Skin epidermis (tissue), 12 donors: ENCODE results near the gene TMSB15B.
"Not testable (repeated sequence)": the region's sequence is repeated elsewhere in the genome, so short reads cannot be mapped to it uniquely, and the experiment has no call there.

Source experiments
- H3K27ac ChIP-seq, 21 experiments: fragments of 200-600 bp; sonication (generic) in 11 of 21; one replicate each; pipeline ENCODE4 v1.5.0; 2020; ENCODE audit warnings: mild to moderate bottlenecking in 3 of 21, inconsistent platforms in 2 of 21, moderate library complexity in 2 of 21
- H3K4me3 ChIP-seq, 7 experiments: fragments of 200-600 bp; sonication (generic) in 2 of 7; one replicate each; pipeline ENCODE4 v1.5.0; 2020; ENCODE audit warnings: inconsistent platforms in 2 of 7, mild to moderate bottlenecking in 2 of 7, moderate library complexity in 1 of 7

The TMSB15B gene

GRCh38 chrX:103962411-103963278 is at the start of gene TMSB15B:
Gene TMSB15B, plus strand, starts transcription at chrX:103962627.
- H3K27ac ChIP-seq, H3K4me3 ChIP-seq: not testable (repeated sequence)

DNA sequence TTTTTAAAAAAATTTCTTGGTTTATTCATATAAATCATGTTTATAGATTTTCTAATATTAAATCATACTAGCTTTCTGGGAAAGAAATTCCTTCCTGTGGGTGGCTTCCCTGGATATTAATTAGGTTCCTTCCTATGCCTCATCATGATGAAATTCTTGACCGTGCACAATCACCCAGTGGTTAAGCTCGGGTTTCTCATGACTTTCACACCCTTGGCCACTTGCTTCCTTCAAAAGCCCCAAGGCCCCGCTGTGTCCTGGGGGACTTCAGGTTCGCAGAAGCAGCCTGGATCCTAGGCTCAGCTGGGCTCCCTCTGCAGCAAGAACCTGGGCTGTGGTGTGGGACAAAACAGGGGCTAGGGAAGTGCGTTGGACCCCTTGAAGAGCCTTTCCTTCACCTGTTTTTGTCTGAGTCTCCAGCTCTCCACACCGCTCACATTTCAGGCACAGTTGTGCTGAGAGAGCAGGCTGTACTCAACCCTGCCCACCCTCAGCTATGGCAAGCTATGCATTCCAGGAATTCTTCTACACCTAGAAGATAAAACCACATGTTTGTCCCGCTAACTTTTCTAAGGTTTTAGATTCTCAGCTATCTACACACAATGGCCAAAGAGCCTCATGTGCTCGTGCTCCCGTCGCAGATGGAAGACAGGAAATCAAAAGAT is 48.9 kb upstream of the TMSB15B start:
- Histone ChIP-seq H3K4me3 (no peak overlapping the region), H3K27ac (no peak overlapping the region)

GRCh38 chrX:103918050-103918449 is 44.4 kb upstream of the TMSB15B start:
- H3K4me3 ChIP-seq, result peak overlapping the region; percentile 38 to 54 (median 48)
- peak overlapping the region in 5 of 21 experiments; percentile 30 to 79 (median 65) for H3K27ac ChIP-seq

DNA sequence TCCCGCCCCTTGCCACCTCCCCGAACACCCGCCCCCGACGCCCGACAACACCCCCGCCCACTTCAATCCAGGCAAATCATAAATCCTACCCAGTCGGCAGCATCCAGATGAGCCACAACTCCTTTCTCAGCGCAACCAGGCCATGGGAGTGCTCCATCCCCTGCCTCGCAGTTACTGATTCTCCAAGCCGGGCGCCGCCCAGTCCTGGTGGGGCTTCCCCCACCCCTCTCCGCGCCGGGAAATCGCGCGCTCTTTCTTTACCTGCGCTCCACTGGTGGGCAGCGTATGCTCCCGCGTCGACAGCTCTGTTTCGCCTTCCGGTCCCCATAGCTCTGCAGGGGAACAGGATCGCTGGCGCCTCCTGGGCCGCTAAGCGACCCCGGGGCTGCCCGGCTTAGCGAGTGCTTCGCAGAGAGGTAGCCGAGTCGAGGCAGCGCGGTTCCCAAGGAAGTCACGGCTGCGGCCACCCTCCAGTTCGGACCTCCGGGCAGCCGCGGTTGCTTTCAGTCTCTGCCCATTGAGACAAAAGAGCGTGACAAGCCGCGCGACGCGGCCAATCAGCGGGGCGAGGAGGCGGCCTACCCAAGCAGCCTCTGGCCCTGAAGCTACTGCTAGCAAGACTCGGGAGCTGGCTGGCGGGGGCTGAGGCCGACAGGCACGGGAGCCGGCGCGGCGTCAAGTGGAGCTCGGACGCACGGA is 43.7 kb upstream of the TMSB15B start:
- peak overlapping the region; percentile 38 to 54 (median 48) for H3K4me3 ChIP-seq
- H3K27ac ChIP-seq, result peak overlapping the region in 18 of 21 experiments; percentile 26 to 79 (median 49)

- Histone ChIP-seq H3K27ac (peak overlapping the region in 18 of 21 experiments; percentile 26 to 79 (median 49)), H3K4me3 (peak overlapping the region; percentile 38 to 54 (median 48))
Observed at GRCh38 chrX:103919270-103919637, 43.2 kb upstream of the TMSB15B start.

DNA sequence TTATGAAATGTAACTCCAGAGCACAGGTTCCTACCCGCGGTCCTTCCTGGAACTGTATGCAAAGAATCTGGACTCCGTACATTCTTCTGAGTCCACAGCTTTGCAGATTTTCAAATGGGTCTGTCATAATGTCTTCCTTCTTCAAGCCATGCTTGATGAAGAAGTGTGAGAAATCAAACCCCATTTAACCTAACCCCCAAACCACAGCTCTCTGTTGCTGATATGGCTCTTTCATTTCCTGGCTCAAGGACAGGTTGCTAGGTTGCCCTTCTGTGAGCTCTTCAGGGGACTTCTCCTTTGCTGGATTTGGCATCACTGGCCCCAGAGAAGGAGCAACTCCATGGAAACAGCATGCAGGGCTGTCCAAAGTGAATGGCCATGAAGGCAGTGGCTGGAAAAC is 41.9 kb upstream of the TMSB15B start:
- H3K4me3 ChIP-seq, H3K27ac ChIP-seq: not testable (repeated sequence)

GRCh38 chrX:103927030-103927429 is 35.4 kb upstream of the TMSB15B start:
- no peak overlapping the region for H3K4me3 ChIP-seq
- H3K27ac ChIP-seq, result no peak overlapping the region

DNA sequence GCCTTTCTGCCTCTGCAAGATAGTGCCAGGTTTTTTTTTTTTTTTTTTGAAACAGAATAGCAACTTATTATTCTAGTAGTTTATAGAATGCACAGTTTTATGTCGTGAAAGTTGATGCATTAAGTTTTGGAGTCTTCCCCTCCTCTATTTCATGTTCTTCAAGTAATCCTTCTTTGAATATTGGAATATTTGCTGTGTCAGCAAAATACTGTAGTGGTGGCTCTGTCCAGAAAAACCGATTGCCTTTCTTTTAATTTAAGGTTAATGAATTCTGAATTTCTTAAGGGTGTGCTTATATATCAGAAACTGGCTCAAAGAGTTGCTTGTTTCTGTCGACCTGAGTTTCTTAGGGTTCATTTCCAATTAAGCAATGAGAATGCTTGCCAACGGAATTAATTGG is 34.8 kb upstream of the TMSB15B start:
- H3K4me3 ChIP-seq, result no peak overlapping the region
- no peak overlapping the region for H3K27ac ChIP-seq

DNA sequence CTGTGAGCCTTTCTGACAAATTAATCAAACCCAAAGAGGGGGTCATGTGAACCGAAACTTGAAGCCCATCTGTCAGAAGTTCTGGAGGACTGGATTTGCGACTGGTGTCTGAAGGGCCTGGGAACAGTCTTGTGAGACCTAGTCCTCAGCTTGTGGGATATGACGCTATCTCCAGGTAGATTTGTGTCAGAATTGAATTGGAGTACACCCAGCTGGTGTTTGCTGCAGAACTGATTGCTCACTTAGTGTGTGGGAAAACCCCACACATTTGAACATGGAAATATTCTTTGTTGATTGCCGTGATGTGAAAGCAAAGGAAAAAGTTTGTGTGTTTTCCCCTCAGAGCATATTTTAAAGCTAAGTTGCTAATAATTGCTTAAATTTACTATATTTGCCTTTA is 30.3 kb upstream of the TMSB15B start:
- Histone ChIP-seq H3K4me3 (no peak overlapping the region), H3K27ac (no peak overlapping the region)

- H3K27ac ChIP-seq, H3K4me3 ChIP-seq: not testable (repeated sequence)
Observed at GRCh38 chrX:103940257-103940656, 22.2 kb upstream of the TMSB15B start.

GRCh38 chrX:103941201-103941975 is 21.0 kb upstream of the TMSB15B start:
- Histone ChIP-seq H3K27ac (no peak overlapping the region), H3K4me3 (no peak overlapping the region)

GRCh38 chrX:103949506-103949905 is 12.9 kb upstream of the TMSB15B start:
- H3K4me3 ChIP-seq, result no peak overlapping the region
- no peak overlapping the region for H3K27ac ChIP-seq

DNA sequence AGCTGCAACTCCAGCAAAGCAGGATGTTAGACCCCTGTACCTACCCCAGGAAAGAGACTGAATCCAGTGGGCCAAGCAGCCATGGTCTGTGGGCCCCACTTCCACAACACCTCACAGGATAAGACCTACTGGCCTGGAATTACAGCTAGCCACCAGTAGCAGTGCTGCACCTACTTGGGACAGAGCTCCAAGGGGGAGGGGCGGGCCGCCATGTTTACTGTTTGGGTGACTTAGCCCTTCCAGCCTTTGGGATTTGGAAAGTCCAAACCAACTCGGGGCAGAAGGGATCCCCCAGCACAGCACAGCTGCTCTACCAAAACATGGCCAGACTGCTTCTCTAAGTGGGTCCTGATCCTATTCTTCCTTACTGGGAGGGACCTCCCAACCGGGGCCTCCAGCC is 9.1 kb upstream of the TMSB15B start:
- H3K27ac ChIP-seq, result no peak overlapping the region

GRCh38 chrX:103954259-103954658 is 8.2 kb upstream of the TMSB15B start:
- Histone ChIP-seq H3K4me3 (no peak overlapping the region), H3K27ac (no peak overlapping the region)

More for the DNA sequence above, 9.1 kb upstream of the TMSB15B start:
- no peak overlapping the region for H3K4me3 ChIP-seq

DNA sequence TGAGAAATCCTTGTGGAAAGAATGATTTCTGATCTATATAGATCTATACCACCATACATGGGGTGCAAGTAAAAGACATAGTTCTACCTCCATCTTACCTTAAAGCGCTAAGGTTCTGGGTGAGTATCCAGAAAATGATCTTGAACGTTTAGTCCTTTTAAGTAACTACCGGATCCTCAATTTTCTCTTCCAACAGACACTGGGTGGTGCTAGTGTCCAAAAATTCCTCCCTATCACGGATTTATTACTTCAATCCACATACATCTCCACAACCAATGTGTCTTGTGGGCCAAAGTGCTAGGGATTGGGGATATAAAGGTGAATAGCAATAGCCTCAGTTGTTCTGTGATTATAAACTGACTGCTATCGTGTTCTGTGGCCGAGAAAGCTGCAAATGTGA is 1.8 kb upstream of the TMSB15B start:
- not testable (repeated sequence) for H3K27ac ChIP-seq, H3K4me3 ChIP-seq

DNA sequence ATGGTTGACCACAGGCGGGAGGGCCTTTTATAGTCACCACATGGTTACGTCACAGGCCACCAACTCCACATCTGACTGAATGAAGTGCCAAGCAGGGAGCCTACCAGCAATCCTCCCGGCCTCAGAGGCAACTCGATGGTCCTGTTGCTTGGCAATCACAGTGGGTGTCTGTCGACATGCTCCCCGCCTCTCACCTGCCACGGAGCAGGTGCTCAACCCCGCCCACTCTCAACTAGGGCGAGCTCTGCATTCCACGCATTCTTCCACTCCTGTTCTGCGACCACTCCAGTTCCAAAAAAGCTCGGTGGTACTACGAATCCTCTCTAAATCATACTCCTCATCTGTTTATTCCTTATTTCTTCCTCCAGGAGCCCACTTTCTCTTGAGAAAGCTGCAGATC is 21.1 kb downstream of the TMSB15B start:
- H3K27ac ChIP-seq, H3K4me3 ChIP-seq: not testable (repeated sequence)

DNA sequence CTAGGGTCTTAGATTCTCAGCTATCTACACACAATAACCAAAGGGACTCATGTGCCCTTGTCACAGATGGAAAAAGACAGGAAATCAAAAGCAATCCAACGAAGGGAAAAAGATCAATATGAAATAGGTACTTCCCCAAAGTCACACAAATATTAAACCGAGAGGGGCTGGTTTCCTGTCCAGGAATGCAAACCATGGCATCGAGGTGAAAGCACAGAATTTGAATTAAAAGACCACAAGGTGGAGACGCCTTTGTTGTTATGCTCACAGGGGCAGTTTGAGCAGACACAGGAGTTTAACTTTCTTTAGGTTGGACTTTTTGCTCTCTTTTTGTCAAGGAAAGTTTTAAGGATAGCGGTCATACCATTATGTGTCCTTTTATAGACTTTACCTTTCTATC is 36.8 kb downstream of the TMSB15B start:
- no peak overlapping the region for H3K4me3 ChIP-seq
- no peak overlapping the region for H3K27ac ChIP-seq

GRCh38 chrX:104008831-104009230 is 46.4 kb downstream of the TMSB15B start:
- H3K27ac ChIP-seq, result no peak overlapping the region
- H3K4me3 ChIP-seq, result no peak overlapping the region

- H3K27ac ChIP-seq, result no peak overlapping the region
- no peak overlapping the region for H3K4me3 ChIP-seq
Observed at GRCh38 chrX:104013158-104013557, 50.7 kb downstream of the TMSB15B start.

- Histone ChIP-seq H3K4me3 (no peak within 1 kb of the TSS), H3K27ac (no peak within 1 kb of the TSS)
Observed at GRCh38 chrX:104013606-104014005, 51.2 kb downstream of the TMSB15B start, which contains the start of gene H2BW1. Gene H2BW1, minus strand, starts transcription at chrX:104013708. Its CDS starts 132 bp downstream, at chrX:104013576.
